Measurements from ENCODE around the gene HERC3. TPM values are rescaled to one million over a fixed set of nuclear protein-coding genes. Genes with fewer than 3 reads are reported as not detected.
A peak's percentile ranks its signal among the peaks of the same experiment; 100 is the strongest.

The HERC3 gene
- total and polyA plus RNA-seq, 4 experiments from 2014 or later, result 39.9 to 97.1 (median 70.2) TPM

DNA sequence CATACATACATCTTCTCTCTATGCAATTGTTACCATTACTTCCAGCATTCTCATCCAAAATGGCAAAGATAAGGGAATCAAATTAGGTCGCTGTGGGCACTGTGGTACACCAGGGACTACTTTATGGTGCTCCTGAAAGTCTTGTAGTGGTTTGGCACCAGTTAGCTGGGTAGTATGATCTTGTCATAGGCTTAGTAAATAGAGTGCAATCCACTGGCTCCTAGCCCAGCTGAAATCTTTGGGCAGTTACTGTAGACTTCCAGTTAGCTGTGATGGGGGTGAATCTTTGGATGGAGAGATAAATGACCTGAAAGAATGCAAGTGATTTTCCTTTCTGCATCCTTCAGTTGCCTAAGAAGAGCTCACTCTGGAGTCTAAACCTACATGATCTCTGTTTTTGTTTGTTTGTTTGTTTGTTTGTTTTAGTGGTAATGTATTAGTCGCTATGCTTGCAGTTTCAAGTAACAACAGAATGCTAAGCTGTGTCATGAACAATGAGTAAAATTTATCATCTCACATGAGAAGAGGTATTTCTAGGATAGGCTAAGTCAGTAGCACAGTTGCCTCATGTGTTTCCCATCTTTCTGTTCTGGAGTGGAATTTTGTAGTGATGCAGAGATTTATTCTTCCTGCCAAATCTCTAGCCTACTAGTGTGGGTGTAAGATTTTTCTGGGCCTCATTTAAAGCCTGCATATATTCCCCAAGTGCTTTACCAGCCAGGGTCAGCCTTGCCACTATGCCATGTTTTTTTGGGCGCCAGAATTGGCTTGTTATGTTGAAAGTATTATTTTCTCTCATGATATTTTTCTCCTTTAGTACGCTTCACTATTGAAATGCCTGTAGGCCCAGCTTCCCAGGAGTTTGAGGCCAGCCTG lies 24.2 kb downstream of the HERC3 start:
- H3K27ac Mint-ChIP-seq, result peak overlapping the region in 4 of 7 donors; percentile 14 to 51 (median 30)
- intact Hi-C loops (cut with micrococcal nuclease), result no loop called here

DNA sequence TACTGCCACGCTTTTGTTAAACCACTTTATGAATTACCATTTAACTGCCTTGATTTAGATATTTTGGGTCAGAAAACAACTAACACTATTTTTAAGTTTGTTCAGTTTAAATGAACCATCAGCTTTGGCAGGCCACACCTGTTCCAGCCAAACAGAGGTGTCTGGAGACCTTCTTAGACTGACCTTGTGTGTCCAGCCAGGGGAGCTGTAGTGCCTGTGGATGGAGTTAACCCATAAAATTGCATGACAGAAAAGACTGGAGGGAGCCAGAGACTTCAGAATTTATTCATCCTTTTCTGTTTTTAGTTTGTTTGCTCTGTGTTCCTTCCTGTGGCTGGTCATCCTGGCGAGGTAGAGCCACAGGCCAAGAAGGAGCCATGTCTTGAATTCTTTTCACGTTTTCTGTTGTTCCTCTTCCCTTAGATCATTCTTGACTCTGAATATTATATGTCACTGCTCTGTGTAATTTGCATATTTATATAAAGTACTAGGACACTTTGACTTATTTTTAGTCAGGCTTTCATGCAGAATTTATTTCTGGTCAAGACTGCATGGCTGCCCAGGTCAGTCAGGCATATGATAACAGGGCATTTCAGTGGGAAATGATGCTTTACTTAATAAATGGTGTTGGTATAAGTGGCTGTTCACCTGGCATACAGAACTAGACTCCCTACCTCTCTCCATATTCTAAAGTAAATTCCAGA lies 26.7 kb downstream of the HERC3 start:
- Mint-ChIP-seq H3K27me3 (no peaks in the 10 kb centered on the region), H3K4me3 (no peak overlapping the region), H3K9me3 (peaks cover 0 to 8% (median 4%) of the 10 kb centered on the region in 8 donors), H3K27ac (peak overlapping the region in 3 of 7 donors; percentile 19 to 53 (median 23)), H3K36me3 (peaks cover 39 to 41% of the 10 kb centered on the region in 2 donors), H3K4me1 (peaks cover 49 to 68% (median 56%) of the 10 kb centered on the region in 4 donors)
- no peak for DNase-seq
- H3K27ac ChIP-seq (ENCODE audit: low read depth, low read length), result no peak overlapping the region
- no peaks in the 10 kb centered on the region for H3K9me3 ChIP-seq (ENCODE audit: control insufficient read depth in 1 of 2, low read length in 2 of 2)
- H3K4me1 ChIP-seq (ENCODE audit: insufficient read depth, low read length), result peaks cover 20% of the 10 kb centered on the region
- intact Hi-C loops (cut with micrococcal nuclease), result no loop called here
- ChIA-PET CTCF (ENCODE audit: partially characterized antibody) (interaction anchor here (1.1 kb wide), 1 partner anchor 79 kb away, joined by 3 read pairs; no protein-coding TSS in a partner anchor), POLR2A (ENCODE audit: partially characterized antibody) (no interaction called here)
- H3K27me3 ChIP-seq (ENCODE audit: insufficient read depth, low read length), result no peaks in the 10 kb centered on the region
- H3K36me3 ChIP-seq (ENCODE audit: insufficient read depth, low read length), result no peaks in the 10 kb centered on the region
- H3K4me3 ChIP-seq (ENCODE audit: low read length in 2 of 2), result no peak overlapping the region

More for the DNA sequence above, 24.2 kb downstream of the HERC3 start:
- Mint-ChIP-seq H3K9me3 (no peaks in the 10 kb centered on the region), H3K4me3 (no peak overlapping the region), H3K36me3 (peaks cover 25 to 28% of the 10 kb centered on the region in 2 donors), H3K4me1 (peaks cover 59 to 75% (median 67%) of the 10 kb centered on the region in 4 donors), H3K27me3 (no peaks in the 10 kb centered on the region)
- POLR2A ChIA-PET (ENCODE audit: partially characterized antibody), result interaction anchor here (7.6 kb wide), 1 partner anchor 24 kb away, joined by 163 read pairs; the partner anchor contains the start of gene HERC3
- H3K27ac ChIP-seq (ENCODE audit: low read depth, low read length), result no peak overlapping the region
- no peaks in the 10 kb centered on the region for H3K9me3 ChIP-seq (ENCODE audit: control insufficient read depth in 1 of 2, low read length in 2 of 2)
- no peaks in the 10 kb centered on the region for H3K36me3 ChIP-seq (ENCODE audit: insufficient read depth, low read length)
- CTCF ChIA-PET (ENCODE audit: partially characterized antibody), result interaction anchor here (0.6 to 8.3 kb wide), 6 partner anchors 24 to 407 kb away, joined by 3 to 53 read pairs (median 6); partner anchors contain the start of gene HERC3
- DNase-seq, result no peak
- no peak overlapping the region for H3K4me3 ChIP-seq (ENCODE audit: low read length in 2 of 2)
- H3K27me3 ChIP-seq (ENCODE audit: insufficient read depth, low read length), result no peaks in the 10 kb centered on the region
- H3K4me1 ChIP-seq (ENCODE audit: insufficient read depth, low read length), result peaks cover 38% of the 10 kb centered on the region

- Histone ChIP-seq H3K4me1 (ENCODE audit: insufficient read depth, low read length) (peaks cover 9% of the 10 kb centered on the region), H3K4me3 (ENCODE audit: low read length in 2 of 2) (no peak overlapping the region), H3K36me3 (ENCODE audit: insufficient read depth, low read length) (no peaks in the 10 kb centered on the region), H3K27ac (ENCODE audit: low read depth, low read length) (no peak overlapping the region), H3K27me3 (ENCODE audit: insufficient read depth, low read length) (no peaks in the 10 kb centered on the region), H3K9me3 (ENCODE audit: control insufficient read depth in 1 of 2, low read length in 2 of 2) (no peaks in the 10 kb centered on the region)
- no peak overlapping the region for H3K4me3 Mint-ChIP-seq
- H3K4me1 Mint-ChIP-seq, result peaks cover 41 to 63% (median 54%) of the 10 kb centered on the region in 4 donors
- H3K36me3 Mint-ChIP-seq, result peaks cover 49% of the 10 kb centered on the region in 2 donors
- no peak overlapping the region for H3K27ac Mint-ChIP-seq
- DNase-seq, result no peak
- H3K27me3 Mint-ChIP-seq, result no peaks in the 10 kb centered on the region
- ChIA-PET CTCF (ENCODE audit: partially characterized antibody) (no interaction called here), POLR2A (ENCODE audit: partially characterized antibody) (no interaction called here)
- H3K9me3 Mint-ChIP-seq, result peaks cover 0 to 13% (median 9%) of the 10 kb centered on the region in 8 donors
- intact Hi-C loops (cut with micrococcal nuclease), result no loop called here
Measured at GRCh38 chr4:88619971-88620370, 27.7 kb downstream of the HERC3 start.

- no peak overlapping the region for H3K27ac ChIP-seq (ENCODE audit: low read depth, low read length)
- H3K4me1 Mint-ChIP-seq, result peaks cover 34 to 49% (median 43%) of the 10 kb centered on the region in 4 donors
- H3K36me3 Mint-ChIP-seq, result peaks cover 45% of the 10 kb centered on the region in 2 donors
- H3K27me3 Mint-ChIP-seq, result no peaks in the 10 kb centered on the region
- DNase-seq, result no peak
- no peaks in the 10 kb centered on the region for H3K27me3 ChIP-seq (ENCODE audit: insufficient read depth, low read length)
- H3K4me3 ChIP-seq (ENCODE audit: low read length in 2 of 2), result no peak overlapping the region
- H3K4me3 Mint-ChIP-seq, result no peak overlapping the region
- peak overlapping the region in 3 of 7 donors; percentile 5 to 41 (median 38) for H3K27ac Mint-ChIP-seq
- no peaks in the 10 kb centered on the region for H3K9me3 ChIP-seq (ENCODE audit: control insufficient read depth in 1 of 2, low read length in 2 of 2)
- H3K36me3 ChIP-seq (ENCODE audit: insufficient read depth, low read length), result no peaks in the 10 kb centered on the region
- H3K9me3 Mint-ChIP-seq, result peaks cover 0 to 13% (median 9%) of the 10 kb centered on the region in 8 donors
- peaks cover 8% of the 10 kb centered on the region for H3K4me1 ChIP-seq (ENCODE audit: insufficient read depth, low read length)
- intact Hi-C loops (cut with micrococcal nuclease), result no loop called here
- ChIA-PET CTCF (ENCODE audit: partially characterized antibody) (no interaction called here), POLR2A (ENCODE audit: partially characterized antibody) (no interaction called here)
Measured at GRCh38 chr4:88621763-88622327, 29.6 kb downstream of the HERC3 start.

GRCh38 chr4:88623097-88623496 lies 30.8 kb downstream of the HERC3 start:
- DNase-seq, result no peak
- CTCF ChIA-PET (ENCODE audit: partially characterized antibody), result interaction anchor here (0.9 to 1.0 kb wide), 2 partner anchors 10 to 84 kb away, joined by 3 read pairs; no protein-coding TSS in a partner anchor
- intact Hi-C loops (cut with micrococcal nuclease), result no loop called here
- Histone ChIP-seq H3K9me3 (ENCODE audit: control insufficient read depth in 1 of 2, low read length in 2 of 2) (no peaks in the 10 kb centered on the region), H3K27me3 (ENCODE audit: insufficient read depth, low read length) (no peaks in the 10 kb centered on the region), H3K4me1 (ENCODE audit: insufficient read depth, low read length) (peaks cover 4% of the 10 kb centered on the region), H3K4me3 (ENCODE audit: low read length in 2 of 2) (no peak overlapping the region), H3K36me3 (ENCODE audit: insufficient read depth, low read length) (no peaks in the 10 kb centered on the region), H3K27ac (ENCODE audit: low read depth, low read length) (no peak overlapping the region)
- POLR2A ChIA-PET (ENCODE audit: partially characterized antibody), result interaction anchor here (1.0 kb wide), 1 partner anchor 10 kb away, joined by 3 read pairs; no protein-coding TSS in a partner anchor
- H3K9me3 Mint-ChIP-seq, result peaks cover 0 to 13% (median 9%) of the 10 kb centered on the region in 8 donors
- peak overlapping the region in 1 of 8 donors; percentile 3 for H3K4me3 Mint-ChIP-seq
- peaks cover 45 to 46% of the 10 kb centered on the region in 2 donors for H3K36me3 Mint-ChIP-seq
- peaks cover 33 to 49% (median 37%) of the 10 kb centered on the region in 4 donors for H3K4me1 Mint-ChIP-seq
- no peaks in the 10 kb centered on the region for H3K27me3 Mint-ChIP-seq
- no peak overlapping the region for H3K27ac Mint-ChIP-seq

- CTCF ChIA-PET (ENCODE audit: partially characterized antibody), result no interaction called here
- peaks cover 22 to 39% of the 10 kb centered on the region in 2 donors for H3K36me3 Mint-ChIP-seq
Measured at GRCh38 chr4:88628746-88629145, 36.5 kb downstream of the HERC3 start.

More at GRCh38 chr4:88628746-88629145, 36.5 kb downstream of the HERC3 start:
- intact Hi-C loops (cut with micrococcal nuclease), result no loop called here
- DNase-seq, result no peak
- Mint-ChIP-seq H3K9me3 (peaks cover 0 to 15% (median 9%) of the 10 kb centered on the region in 8 donors), H3K27ac (no peak overlapping the region), H3K4me3 (no peak overlapping the region), H3K4me1 (peaks cover 10 to 26% (median 20%) of the 10 kb centered on the region in 4 donors), H3K27me3 (no peaks in the 10 kb centered on the region)
- H3K4me1 ChIP-seq (ENCODE audit: insufficient read depth, low read length), result no peaks in the 10 kb centered on the region
- no peaks in the 10 kb centered on the region for H3K9me3 ChIP-seq (ENCODE audit: control insufficient read depth in 1 of 2, low read length in 2 of 2)
- no peak overlapping the region for H3K27ac ChIP-seq (ENCODE audit: low read depth, low read length)
- no peaks in the 10 kb centered on the region for H3K27me3 ChIP-seq (ENCODE audit: insufficient read depth, low read length)
- no peaks in the 10 kb centered on the region for H3K36me3 ChIP-seq (ENCODE audit: insufficient read depth, low read length)
- POLR2A ChIA-PET (ENCODE audit: partially characterized antibody), result no interaction called here
- no peak overlapping the region for H3K4me3 ChIP-seq (ENCODE audit: low read length in 2 of 2)

All from CD4-positive, alpha-beta memory T cell (primary cell).